Measurements from ENCODE around the gene SLC25A12.

The SLC25A12 gene

DNA sequence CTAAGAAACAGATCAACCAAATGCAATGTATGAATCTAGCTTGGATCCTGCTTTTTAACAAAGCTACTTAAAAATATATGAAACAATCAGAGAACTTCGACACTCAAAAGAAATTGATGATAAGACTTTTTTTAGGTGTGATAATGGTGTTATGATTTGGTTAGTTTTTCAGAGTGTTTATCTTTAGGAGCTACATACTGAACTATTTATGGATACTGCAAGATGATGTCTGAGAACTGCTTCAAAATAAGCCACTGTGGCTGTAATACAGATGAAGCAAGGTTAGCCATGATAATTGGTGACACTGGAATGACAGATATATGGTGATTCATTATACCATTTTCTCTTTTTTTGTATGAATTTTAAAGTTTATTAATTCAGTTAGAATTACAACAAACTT, 14.2 kb downstream of the SLC25A12 start:
- no peak overlapping the region for H3K9ac ChIP-seq (ENCODE audit: insufficient read length)
- no peak for DNase-seq (ENCODE audit: low read depth, low spot score)
- no peak overlapping the region for H3K4me3 ChIP-seq
- TF ChIP-seq FOXP2 (optimal IDR thresholded peaks at IDR 0.05; ENCODE audit: control extremely low read depth, extremely low read length, insufficient read depth) (no peak), EZH2 (IDR thresholded peaks at IDR 0.05) (no peak), POLR2AphosphoS5 (IDR thresholded peaks at IDR 0.05; ENCODE audit: borderline replicate concordance, low read depth, low read length) (no peak)
- no peaks in the 10 kb centered on the region for H3K9me3 ChIP-seq (ENCODE audit: low read depth, low read length)
- H3K36me3 ChIP-seq (ENCODE audit: insufficient read depth, low read length) = peaks cover 6% of the 10 kb centered on the region; the same call in 1 of the 2 replicates
- H3K27ac ChIP-seq = no peak overlapping the region

DNA sequence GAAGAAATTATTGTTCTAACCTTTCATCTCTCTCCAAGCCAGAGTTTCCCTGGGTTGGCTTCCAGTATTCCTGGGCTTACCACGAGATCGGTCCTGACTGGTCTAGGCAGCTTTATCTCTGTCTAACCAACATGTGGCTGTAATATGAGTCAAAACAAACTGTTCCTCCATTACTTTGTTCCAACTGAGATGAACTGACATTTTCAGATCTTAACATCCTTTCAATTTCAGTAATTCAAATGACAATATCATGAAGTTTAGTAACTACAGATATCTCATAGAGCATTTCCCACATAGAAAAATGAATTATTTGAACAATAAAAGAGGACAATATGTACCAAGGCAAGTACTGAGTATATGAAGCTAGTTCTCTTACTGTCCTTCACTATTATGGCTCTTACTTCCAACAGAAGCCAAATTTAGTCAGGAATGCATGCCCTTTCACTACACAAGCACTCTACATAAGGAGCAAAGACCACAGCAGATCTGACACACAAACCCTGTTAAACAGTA, 15.5 kb downstream of the SLC25A12 start:
- peaks cover 11% of the 10 kb centered on the region; the same call in 1 of the 2 replicates for H3K36me3 ChIP-seq (ENCODE audit: insufficient read depth, low read length)
- TF ChIP-seq POLR2AphosphoS5 (IDR thresholded peaks at IDR 0.05; ENCODE audit: borderline replicate concordance, low read depth, low read length) (no peak), EZH2 (IDR thresholded peaks at IDR 0.05) (no peak), FOXP2 (optimal IDR thresholded peaks at IDR 0.05; ENCODE audit: control extremely low read depth, extremely low read length, insufficient read depth) (no peak)
- H3K27ac ChIP-seq = no peak overlapping the region
- H3K9me3 ChIP-seq (ENCODE audit: low read depth, low read length) = no peaks in the 10 kb centered on the region
- DNase-seq (ENCODE audit: low read depth, low spot score) = no peak
- H3K9ac ChIP-seq (ENCODE audit: insufficient read length) = no peak overlapping the region
- H3K4me3 ChIP-seq = no peak overlapping the region

GRCh38 chr2:171874963-171875362, 19.1 kb downstream of the SLC25A12 start:
- no peak overlapping the region for H3K27ac ChIP-seq
- no peak for TF ChIP-seq EZH2 (IDR thresholded peaks at IDR 0.05)
- no peak for TF ChIP-seq POLR2AphosphoS5 (IDR thresholded peaks at IDR 0.05; ENCODE audit: borderline replicate concordance, low read depth, low read length)
- TF ChIP-seq FOXP2 (optimal IDR thresholded peaks at IDR 0.05; ENCODE audit: control extremely low read depth, extremely low read length, insufficient read depth) = no peak
- H3K4me3 ChIP-seq = no peak overlapping the region
- no peaks in the 10 kb centered on the region for H3K9me3 ChIP-seq (ENCODE audit: low read depth, low read length)
- peaks cover 11% of the 10 kb centered on the region; the same call in 1 of the 2 replicates for H3K36me3 ChIP-seq (ENCODE audit: insufficient read depth, low read length)
- DNase-seq (ENCODE audit: low read depth, low spot score) = no peak
- H3K9ac ChIP-seq (ENCODE audit: insufficient read length) = no peak overlapping the region

DNA sequence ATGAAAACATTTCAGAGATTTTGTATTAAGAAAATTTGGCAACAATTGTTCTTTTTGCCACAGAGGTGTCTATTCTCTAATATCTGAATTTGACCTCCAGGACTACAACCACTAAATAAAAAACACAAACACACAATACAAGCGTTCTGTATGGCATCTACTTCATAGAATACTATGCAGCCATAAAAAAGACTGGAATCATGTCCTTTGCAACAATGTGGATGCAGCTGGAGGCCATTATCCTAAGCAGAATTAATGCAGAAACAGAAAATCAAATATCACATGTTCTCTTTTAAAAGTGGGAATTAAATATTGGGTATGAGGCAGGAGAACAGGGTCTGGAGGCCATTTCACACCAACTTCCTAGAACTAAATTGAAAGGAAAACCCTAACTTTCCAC, 19.5 kb downstream of the SLC25A12 start:
- DNase-seq (ENCODE audit: low read depth, low spot score) = no peak
- no peak for TF ChIP-seq EZH2 (IDR thresholded peaks at IDR 0.05)
- TF ChIP-seq FOXP2 (optimal IDR thresholded peaks at IDR 0.05; ENCODE audit: control extremely low read depth, extremely low read length, insufficient read depth) = no peak
- TF ChIP-seq POLR2AphosphoS5 (IDR thresholded peaks at IDR 0.05; ENCODE audit: borderline replicate concordance, low read depth, low read length) = no peak
- no peaks in the 10 kb centered on the region for H3K9me3 ChIP-seq (ENCODE audit: low read depth, low read length)
- H3K4me3 ChIP-seq = no peak overlapping the region
- no peak overlapping the region for H3K9ac ChIP-seq (ENCODE audit: insufficient read length)
- H3K36me3 ChIP-seq (ENCODE audit: insufficient read depth, low read length) = peaks cover 14% of the 10 kb centered on the region; the same call in 1 of the 2 replicates
- H3K27ac ChIP-seq = no peak overlapping the region

DNA sequence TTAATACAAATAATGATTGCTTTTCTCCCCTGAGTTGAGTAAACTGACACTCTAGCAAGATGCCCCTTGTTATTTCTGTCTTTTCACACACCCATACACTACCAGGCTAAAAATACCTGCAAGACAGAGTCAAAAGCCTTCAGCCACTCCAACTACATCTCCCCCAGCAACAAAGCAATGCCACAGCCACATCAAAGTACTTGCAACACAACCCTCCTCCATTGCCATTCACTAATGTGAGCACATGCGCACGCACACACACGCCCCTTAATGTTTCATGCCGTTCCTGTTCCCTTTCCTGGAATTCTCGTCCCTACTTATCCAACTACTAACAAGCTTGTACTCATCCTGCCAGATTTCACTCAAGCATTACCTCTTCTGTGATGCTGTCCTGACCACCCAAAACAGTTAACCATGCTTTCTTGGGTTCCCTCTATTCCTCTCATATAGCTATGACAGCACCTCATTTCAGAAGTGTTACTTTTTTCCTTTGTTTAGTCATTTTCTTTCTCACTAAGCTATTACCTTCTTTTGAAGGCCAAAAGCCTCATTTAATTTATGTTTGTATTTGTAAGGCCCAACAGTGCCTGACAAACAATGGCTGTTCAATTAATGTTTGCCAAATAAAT, 29.6 kb downstream of the SLC25A12 start:
- H3K4me3 ChIP-seq = no peak overlapping the region
- no peak overlapping the region for H3K27ac ChIP-seq
- no peak for DNase-seq (ENCODE audit: low read depth, low spot score)
- no peaks in the 10 kb centered on the region for H3K9me3 ChIP-seq (ENCODE audit: low read depth, low read length)
- H3K36me3 ChIP-seq (ENCODE audit: insufficient read depth, low read length) = peaks cover 4% of the 10 kb centered on the region; the same call in 1 of the 2 replicates
- TF ChIP-seq EZH2 (IDR thresholded peaks at IDR 0.05) (no peak), FOXP2 (optimal IDR thresholded peaks at IDR 0.05; ENCODE audit: control extremely low read depth, extremely low read length, insufficient read depth) (no peak), POLR2AphosphoS5 (IDR thresholded peaks at IDR 0.05; ENCODE audit: borderline replicate concordance, low read depth, low read length) (no peak)
- H3K9ac ChIP-seq (ENCODE audit: insufficient read length) = no peak overlapping the region

- no peak for DNase-seq (ENCODE audit: low read depth, low spot score)
- H3K36me3 ChIP-seq (ENCODE audit: insufficient read depth, low read length) = no peaks in the 10 kb centered on the region
Measured at GRCh38 chr2:171862501-171862900, 31.5 kb downstream of the SLC25A12 start.

GRCh38 chr2:171858397-171858958, 35.6 kb downstream of the SLC25A12 start:
- Histone ChIP-seq H3K9me3 (ENCODE audit: low read depth, low read length) (no peaks in the 10 kb centered on the region), H3K4me3 (no peak overlapping the region), H3K27ac (no peak overlapping the region), H3K9ac (ENCODE audit: insufficient read length) (no peak overlapping the region), H3K36me3 (ENCODE audit: insufficient read depth, low read length) (peaks cover 11% of the 10 kb centered on the region; the same call in 1 of the 2 replicates)
- DNase-seq (ENCODE audit: low read depth, low spot score) = no peak
- TF ChIP-seq FOXP2 (optimal IDR thresholded peaks at IDR 0.05; ENCODE audit: control extremely low read depth, extremely low read length, insufficient read depth) (no peak), EZH2 (IDR thresholded peaks at IDR 0.05) (no peak), POLR2AphosphoS5 (IDR thresholded peaks at IDR 0.05; ENCODE audit: borderline replicate concordance, low read depth, low read length) (no peak)

More at GRCh38 chr2:171862501-171862900, 31.5 kb downstream of the SLC25A12 start:
- TF ChIP-seq EZH2 (IDR thresholded peaks at IDR 0.05) (no peak), FOXP2 (optimal IDR thresholded peaks at IDR 0.05; ENCODE audit: control extremely low read depth, extremely low read length, insufficient read depth) (no peak), POLR2AphosphoS5 (IDR thresholded peaks at IDR 0.05; ENCODE audit: borderline replicate concordance, low read depth, low read length) (no peak)
- H3K27ac ChIP-seq = no peak overlapping the region
- H3K9me3 ChIP-seq (ENCODE audit: low read depth, low read length) = no peaks in the 10 kb centered on the region
- no peak overlapping the region for H3K9ac ChIP-seq (ENCODE audit: insufficient read length)
- H3K4me3 ChIP-seq = no peak overlapping the region

- H3K36me3 ChIP-seq (ENCODE audit: insufficient read depth, low read length) = peaks cover 17% of the 10 kb centered on the region
- DNase-seq (ENCODE audit: low read depth, low spot score) = no peak
Measured at GRCh38 chr2:171855401-171855800, 38.6 kb downstream of the SLC25A12 start.

More at GRCh38 chr2:171855401-171855800, 38.6 kb downstream of the SLC25A12 start:
- Histone ChIP-seq H3K27ac (no peak overlapping the region), H3K9me3 (ENCODE audit: low read depth, low read length) (no peaks in the 10 kb centered on the region), H3K9ac (ENCODE audit: insufficient read length) (no peak overlapping the region), H3K4me3 (no peak overlapping the region)
- TF ChIP-seq POLR2AphosphoS5 (IDR thresholded peaks at IDR 0.05; ENCODE audit: borderline replicate concordance, low read depth, low read length) (no peak), EZH2 (IDR thresholded peaks at IDR 0.05) (no peak), FOXP2 (optimal IDR thresholded peaks at IDR 0.05; ENCODE audit: control extremely low read depth, extremely low read length, insufficient read depth) (no peak)

All from SK-N-MC (cell line).